Measurements from ENCODE around the gene TAS1R1.

- TF ChIP-seq CTCF (IDR thresholded peaks at IDR 0.05) (no peak), POLR2A (IDR thresholded peaks at IDR 0.05) (no peak)
Measured at GRCh38 chr1:6603238-6603914, 48.3 kb downstream of the TAS1R1 start.

Measured in right lobe of liver (tissue), 4 donors.